GM21825 (cell line): Measurements from ENCODE around the gene XNDC1N.
A peak's percentile ranks its signal among the peaks of the same experiment; 100 is the strongest.

Experiments
- ATAC-seq: cut with Tn5 transposase; IDR thresholded peaks from one replicate; pipeline ENCODE4 v1.9.1; 2021; ENCODE audit warnings: mild to moderate bottlenecking, moderate library complexity; ENCODE audit not compliant: unreplicated experiment

Gene XNDC1N, protein sequence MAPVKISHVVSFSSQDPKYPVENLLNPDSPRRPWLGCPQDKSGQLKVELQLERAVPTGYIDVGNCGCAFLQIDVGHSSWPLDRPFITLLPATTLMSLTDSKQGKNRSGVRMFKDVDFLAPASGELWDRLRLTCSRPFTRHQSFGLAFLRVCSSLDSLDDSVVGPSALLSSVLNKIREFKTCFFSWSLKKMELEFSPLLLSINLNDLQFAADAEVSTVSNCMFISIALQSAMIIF

DNA sequence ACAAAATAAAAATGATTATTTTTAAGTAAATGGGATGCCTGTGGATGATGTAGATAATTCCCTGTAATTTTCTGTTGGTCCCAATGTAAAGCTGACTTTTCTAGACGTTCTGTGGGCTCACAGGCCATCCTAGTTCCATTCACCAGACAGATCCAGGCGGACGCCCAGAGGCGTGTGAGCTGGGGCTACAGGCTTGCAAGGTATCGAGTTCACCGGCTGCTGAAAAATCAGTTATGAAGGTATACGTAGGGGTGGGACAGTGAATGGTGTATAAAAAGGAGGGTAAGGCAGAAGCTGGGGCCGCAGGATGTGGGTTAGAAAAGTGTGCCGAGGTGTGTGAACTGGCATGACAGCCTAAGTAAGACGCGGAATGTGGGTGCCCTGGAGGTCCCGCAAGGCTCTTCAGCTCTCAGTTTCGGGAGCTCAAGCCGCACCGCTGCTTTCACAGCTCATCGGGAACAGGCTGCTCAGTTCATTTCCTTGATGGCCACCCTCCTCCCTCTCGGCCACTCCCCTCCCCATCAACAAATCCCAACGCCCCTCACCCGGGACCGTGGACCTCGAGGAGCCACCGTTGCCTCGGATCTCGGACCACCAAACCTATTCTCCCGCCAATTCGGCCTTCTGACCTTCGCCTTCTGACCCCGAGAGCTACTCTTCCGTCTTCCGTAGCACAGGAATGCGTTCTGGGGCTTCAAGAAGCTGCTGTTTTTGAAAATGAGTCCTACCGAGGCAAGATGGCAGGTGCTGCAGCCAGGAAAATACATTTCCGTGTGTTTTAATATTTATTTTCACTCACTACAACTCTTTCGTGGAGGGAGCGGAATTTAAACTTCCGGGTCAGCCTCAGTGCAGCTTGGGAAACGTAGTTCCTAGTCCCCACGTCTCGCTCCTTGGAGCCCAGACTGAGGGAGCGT, at the start of gene XNDC1N:
Gene XNDC1N, minus strand, starts transcription at position 775 of the 917 bp plus-strand sequence. CDS start 5,241 bp downstream, outside the sequence.
- peak; percentile 47 for ATAC-seq

DNA sequence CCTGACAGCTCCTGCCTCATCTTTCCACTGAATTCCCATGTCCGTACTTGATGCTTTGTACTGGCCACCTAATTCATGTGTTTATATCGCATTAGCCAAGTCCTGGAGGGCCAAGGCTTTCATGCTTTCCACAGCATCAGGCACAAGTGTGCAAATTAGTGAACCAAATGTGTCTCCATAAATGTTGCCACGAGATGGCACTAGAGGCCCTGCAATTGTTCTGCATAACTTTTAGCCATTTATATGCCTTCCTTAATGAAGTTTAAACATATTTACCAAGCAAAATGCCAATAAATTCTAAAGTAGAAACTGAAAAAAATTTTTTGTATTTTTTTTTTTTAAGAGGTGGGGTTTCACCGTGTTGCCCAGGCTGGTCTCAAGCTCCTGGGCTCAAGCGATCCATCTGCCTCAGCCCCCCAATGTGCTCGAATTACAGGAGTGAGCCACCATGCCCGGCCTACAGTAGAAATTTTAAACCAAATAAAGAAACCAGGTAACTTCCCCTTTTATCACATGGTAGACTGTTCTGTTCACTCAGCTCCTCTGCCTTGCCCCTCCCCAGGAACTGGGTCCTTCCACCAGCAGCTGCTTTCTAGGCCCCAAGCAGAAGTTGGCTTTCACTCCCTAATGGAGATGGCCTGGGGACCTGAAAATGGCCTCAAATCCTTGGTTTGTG, 49.5 kb upstream of the XNDC1N start:
- peak; percentile 54 for ATAC-seq

DNA sequence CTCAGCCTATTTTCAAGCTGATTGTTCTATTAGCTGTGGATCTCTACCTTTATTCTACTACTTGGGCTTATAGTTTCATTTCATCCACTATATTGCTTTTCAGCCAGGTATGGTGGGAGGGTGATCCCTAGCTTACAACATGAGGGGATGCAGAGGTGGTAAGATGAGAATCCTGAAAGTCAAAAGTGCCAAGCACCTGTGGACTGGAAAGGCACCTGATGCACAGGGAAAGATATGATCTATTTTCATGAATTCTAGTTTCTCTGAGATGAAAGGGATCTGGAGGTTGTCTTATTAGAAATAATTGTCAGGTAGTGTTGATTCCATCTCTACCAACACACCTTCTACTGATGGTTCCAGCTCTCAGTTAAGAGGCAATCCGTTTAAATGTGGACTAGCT, 48.7 kb upstream of the XNDC1N start:
- no peak for ATAC-seq

DNA sequence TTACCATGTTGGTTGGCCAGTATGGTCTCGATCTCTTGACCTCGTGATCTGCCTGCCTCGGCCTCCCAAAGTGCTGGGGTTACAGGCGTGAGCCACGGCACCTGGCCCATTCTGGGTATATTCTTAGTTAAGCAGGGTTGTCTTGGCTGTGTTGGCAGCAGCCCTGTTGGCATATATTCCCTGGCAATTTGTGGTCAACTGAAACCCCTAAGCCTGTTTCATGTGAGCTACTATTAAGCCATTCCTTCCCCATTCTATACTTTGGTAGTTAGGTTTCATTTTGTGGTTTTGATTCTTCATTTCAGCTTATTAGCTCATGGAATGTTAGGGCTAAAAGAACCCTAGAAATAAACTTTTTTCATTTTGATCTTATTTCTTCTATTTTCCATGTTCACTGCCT, 48.2 kb upstream of the XNDC1N start:
- no peak for ATAC-seq

DNA sequence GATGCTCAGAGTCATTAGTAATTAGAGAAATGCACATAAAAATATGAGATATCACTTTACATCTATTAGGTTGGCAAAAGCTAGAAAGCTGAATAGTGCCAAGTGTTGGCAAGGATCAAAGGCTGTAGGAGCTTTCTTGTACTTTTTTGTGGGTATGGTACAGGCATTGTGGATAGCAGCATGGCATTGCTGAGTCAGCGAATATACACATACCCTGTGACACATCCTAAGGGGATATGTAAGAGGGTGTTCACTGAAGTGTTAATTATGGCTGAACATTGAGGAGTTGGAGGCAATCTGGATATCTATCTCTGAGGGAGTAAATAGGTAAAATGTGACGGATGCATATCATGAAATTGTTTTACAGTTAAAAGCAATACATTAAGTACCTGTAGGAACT, 43.3 kb upstream of the XNDC1N start:
- no peak for ATAC-seq

DNA sequence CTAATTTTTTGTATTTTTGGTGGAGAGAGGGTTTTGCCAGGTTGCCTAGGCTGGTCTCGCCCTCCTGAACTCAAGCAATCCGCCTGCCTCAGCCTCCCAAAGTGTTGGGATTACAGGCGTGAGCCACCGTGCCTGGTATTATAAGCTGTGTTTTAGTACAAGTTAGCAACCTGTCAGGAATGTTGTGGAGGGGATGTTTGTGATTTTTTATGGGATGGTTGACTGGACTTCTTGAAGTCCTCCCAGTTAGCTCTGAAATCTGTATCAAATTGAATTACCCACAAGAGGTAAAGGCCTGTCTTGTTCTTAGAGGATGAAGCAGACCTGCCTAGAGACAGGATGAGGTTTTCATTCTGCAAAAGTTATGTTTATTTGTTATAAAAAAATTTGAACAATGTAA, 36.2 kb upstream of the XNDC1N start:
- no peak for ATAC-seq

DNA sequence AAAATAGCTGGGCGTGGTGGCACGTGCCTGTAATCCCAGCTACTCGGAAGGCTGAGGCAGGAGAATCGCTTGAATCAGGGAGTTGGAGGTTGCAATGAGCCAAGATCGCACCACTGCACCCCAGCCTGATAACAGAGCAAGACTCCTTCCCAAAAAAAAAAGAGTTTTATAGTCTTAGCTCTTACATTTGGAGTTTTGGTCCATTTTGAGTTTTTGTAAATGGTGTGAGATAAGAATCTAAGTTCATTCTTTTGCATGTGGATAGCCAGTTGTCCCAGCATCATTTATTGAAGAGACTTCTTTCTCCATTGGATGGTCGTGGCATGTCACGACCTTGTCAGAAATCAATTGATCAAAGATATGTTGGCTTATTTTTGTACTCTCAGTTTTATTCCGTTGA, 35.1 kb upstream of the XNDC1N start:
- ATAC-seq, result no peak

DNA sequence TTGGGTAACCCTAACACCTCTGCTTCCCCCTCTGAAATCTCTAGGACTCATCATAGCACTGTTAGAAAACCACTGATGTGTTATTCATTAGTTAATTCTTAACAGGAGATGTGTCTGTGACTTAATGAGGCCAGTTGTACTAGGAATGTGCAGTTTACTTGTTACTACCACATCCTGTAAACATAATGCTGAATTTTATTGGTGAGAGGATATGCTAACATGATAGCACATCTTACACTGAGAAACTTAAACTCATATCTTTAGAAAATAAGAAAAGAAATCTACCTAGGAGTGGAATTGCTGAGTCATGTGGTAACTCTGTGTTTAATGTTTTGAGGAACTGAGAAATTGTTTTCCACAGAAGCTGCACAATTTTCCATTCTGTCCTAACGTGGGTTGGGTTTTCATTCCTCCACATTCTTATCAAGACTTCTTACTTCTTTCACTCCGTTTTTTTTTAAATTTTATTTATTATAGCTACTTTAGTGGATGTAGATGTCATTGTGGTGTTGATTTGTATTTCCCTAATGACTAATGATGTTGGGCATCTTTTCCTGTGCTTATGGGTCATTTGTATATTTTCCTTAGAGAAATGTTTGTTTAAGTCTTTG, 34.1 kb upstream of the XNDC1N start:
- ATAC-seq, result peak; percentile 67

DNA sequence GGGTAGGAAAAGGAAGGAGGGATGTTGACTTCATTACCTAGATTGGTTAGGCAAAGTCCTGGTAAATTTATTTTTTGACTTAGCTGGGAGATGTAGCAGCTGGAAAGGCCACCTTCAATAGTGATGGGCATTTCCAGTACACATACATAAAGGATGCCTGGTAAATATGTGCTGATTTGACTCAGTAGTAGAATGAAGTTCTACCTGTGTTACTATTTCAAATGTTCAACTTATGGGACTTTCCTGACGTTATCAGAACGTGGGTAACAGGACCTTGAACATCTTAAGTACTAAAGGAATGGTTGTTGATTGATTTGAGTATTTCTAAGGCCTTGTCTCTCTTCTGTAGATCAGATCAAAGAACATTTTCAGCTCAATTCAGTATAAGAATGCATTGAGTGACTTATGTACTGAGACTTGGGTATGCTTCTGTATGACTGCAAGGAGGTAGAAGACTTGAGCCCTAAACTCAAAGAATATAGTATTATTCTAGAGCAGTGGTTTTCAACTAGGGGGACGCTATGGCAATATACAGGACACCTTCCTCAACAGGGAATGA, 27.6 kb upstream of the XNDC1N start:
- no peak for ATAC-seq

DNA sequence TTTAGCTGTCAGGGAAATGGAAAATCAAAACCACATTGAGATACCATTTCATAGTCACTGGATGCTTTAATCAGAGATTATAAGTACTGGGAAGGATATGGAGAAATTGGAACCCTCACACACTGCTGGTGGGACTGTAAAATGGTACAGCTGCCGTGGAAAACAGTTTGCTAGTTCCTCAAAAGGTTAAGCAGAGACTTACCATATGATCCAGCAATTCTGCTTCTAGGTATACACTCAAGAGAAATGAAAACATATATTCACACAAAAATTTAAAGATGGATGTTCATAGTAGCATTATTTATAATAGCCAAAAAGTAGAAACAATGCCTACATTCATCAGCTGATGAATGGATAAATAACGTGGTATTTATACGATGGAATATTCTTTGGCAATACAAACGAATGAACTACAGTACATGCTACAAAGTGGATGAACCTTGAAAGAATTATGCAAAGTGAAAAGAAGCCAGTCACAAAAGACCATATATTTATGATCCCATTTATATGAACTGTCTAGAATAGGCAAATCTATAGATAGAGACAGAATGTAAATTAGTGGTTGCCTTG, 23.4 kb upstream of the XNDC1N start:
- ATAC-seq, result no peak

DNA sequence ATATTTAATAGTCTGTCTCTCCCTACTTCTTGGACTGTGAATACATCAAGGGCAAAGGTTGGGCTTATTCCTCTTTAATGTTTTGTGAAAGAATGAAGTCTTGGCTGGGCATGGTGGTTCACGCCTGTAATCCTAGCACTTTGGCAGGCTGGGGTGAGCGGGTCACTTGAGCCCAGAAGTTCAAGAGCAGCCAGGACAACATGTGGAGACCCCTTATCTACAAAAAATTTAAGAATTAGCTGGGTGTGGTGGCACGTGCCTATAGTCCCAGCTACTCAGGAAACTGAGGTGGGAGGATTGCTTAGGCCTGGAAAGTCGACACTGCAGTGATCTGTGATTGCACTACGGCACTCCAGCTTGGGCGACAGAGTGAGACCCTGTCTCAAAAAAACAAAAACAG, 20.6 kb upstream of the XNDC1N start:
- ATAC-seq, result no peak

DNA sequence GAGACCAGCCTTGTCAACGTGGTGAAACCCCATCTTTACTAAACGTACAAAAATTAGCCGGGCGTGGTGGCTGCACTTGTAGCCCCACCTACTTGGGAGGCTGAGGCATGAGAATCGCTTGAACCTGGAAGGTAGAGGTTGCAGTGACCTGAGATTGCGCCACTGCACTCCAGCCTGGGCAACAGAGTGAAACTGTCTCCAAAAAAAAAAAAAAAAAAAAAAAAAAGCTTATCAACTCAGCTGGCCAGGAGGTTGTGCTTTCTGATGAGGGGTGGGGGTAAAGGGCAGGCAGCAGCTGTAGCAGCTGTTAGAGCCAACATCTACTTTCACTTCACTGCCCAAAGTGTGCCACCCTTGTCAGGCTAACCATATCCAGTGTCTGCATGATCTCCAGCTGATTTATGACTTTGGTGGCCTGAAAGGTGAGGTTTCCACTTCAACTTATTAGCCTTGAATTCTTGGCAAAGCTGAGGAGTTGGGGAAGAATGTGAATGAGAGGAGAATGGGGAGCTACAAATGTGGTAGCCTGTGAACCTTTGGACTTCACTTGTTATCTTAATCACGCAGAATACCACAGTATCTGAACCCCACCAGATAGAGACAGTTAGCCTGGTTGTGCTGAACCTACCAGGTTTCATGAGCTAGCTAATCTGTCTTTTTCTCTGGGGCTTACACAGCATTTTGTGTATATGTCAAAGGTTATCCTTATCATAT, 20.1 kb upstream of the XNDC1N start:
- ATAC-seq, result no peak

DNA sequence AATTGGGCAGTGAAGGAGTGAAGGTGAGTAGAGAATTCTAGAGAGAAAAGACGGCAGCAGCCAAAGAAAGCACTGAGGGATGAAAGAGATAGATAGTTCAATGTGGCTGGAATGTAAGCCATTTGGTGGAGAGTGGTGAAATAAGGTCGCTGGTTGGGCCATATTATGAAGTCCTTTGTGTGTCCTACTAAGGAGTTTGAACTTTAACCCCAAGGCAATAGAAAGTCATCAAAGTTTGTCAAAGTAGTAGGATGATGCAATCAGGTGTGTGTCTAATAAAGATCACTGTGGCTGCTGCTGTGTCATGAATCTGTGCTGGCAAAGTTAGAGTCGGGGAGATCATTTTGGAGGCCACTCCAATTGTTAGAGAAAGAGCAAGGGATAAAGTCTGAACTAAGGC, 19.1 kb upstream of the XNDC1N start:
- no peak for ATAC-seq

DNA sequence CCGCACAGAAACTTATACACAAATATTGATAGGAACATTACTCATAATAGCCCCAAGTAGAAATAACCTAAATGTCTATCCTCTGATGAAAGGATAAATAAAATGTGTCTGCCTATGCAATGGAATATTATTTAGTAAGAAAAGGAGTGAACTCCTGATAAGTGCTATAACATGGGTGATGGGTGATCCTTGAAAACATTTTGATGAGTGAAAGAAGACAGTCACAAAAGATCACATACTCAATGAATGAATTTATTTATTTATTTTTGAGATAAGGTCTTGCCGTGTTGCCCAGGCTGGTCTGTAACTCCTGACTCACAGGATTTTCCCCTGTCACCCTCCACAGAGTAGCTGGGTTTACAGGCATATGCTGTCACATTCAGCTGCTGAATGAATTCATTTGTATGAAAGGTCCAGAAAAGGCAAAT, 17.8 kb upstream of the XNDC1N start:
- ATAC-seq, result no peak

DNA sequence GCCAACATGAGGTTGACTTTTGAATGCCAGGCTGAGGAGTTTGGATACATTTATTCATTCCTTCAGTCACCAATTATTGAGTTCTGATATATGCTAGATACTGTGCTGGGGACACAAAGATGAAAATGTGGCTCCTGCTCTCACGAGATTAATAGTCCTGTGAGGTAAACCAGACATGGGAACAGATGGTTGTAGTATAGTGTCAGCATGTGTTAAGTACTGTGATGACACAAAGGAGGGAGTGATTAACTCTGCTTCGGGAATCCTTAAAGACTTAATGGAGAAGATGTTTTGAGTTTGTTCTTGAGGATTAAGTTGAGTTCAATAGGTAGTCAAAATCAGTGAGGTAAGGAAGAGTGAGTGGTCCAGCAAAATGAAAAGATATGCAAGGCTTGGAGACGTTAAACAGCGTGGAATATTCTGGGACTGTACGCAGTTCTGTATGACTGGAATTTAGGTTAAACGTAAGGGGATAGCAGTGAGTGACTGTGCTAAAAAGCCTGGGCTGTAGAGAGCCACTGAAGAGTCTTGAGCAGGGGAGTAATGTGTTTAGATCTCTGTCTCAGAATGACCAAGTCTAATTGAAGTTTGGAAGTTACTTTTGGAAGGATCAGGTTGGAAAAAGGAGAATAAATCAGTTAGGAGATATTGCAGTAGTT, 12.3 kb upstream of the XNDC1N start:
- ATAC-seq, result no peak

DNA sequence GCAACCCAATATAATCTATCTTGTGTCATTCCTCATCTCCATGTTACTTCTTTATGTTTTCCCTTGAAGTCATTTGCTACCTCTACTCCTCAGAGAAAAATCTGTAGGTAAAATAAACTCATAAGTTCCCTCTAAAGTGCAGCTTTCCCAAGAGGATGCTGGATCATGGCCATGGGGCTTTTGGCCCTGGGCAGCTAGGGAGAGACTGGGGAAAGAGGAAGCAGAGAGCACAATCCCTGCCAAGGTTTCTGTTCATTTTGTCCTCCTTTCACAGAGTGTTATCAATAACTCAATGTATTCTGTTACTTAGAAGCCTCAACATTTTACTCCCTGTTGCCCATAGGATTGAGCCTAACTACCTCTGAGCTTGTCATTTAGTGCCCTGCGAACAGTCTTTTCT, 9.4 kb upstream of the XNDC1N start:
- ATAC-seq, result no peak

DNA sequence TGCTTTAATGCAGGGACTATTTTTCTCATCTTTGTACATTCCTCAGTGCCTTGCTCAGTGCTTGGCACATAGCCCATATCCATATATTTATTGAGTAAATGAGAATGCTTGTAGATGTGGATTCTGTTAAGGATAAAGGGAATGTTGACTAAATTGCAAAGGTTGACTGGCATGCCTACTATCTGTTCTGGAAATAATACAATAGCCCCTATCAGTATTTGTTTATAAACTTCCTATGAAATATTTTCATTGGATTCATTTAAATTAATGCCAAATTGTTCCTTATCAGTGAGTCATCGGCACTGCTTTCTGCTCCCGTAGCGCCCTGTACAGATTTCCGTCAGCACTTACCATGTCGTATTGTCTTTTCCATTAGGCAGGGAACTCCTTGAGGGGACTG, 8.4 kb upstream of the XNDC1N start:
- ATAC-seq, result no peak

DNA sequence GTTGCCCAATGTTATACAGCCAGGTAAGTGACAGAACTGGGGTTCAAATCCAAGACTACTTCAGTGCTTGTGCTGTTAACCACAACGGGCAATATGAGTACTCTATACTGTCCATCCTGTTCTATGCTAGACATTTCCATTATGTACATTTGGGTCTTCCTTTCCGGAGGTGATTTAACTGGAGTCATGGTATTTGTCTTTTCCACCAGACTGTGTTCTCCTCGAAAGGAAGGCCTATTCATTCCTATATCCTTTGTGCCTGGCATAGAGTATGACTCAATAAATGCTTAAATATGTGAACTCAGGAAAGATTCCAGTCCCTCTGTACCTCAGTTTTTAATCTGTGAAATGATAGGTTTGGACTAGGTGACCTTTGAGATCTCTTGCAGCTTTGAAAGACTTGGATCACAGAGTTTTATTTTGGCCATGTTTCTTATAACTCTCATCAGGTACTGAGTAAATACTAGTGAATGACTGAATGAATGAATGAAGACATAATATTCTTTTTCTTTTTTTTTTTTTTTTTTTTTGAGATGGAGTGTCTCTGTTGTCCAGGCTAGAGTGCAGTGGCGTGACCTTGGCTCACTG, 7.0 kb upstream of the XNDC1N start:
- ATAC-seq, result no peak

DNA sequence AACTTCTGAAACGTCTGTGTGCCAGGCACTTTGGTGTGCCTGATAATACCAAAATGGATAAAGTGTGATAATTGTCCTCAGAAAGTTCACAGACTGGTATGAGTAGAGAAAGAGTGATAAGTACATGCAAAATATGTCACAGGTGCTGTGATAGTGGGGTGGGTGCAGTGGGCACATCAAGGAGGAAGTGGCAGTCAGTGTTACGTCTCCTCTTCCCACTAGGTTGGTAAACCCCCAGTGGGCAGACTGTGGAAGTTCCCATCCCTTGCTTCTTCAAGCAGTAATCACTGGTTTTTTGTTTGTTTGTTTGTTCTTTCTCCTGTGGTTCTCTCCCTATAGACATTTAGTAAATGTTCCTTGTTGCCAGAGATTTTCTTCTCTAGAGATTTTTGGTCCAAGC, 5.8 kb upstream of the XNDC1N start:
- ATAC-seq, result no peak
